Upper lobe of right lung (tissue), 1 donor: ENCODE data around the gene EFEMP1. TPM values are rescaled to one million over a fixed set of nuclear protein-coding genes. Genes with fewer than 3 reads are reported as not detected.

ENCODE experiments used
- ATAC-seq: fragments of 200-7000 bp; cut with Tn5 transposase; one replicate; pipeline ENCODE4 v1.9.1; 2020; ENCODE audit warnings: mild to moderate bottlenecking, moderate library complexity
- DNase-seq: peaks from one replicate; pipeline ENCODE4 v3.0.0-alpha.2; 2020
- H3K27ac ChIP-seq: fragments of 200-600 bp; one replicate; pipeline ENCODE4 v1.8.0; 2022
- H3K27me3 ChIP-seq: fragments of 200-600 bp; one replicate; pipeline ENCODE4 v1.8.0; 2022; ENCODE audit warnings: mild to moderate bottlenecking
- H3K36me3 ChIP-seq: fragments of 200-600 bp; one replicate; pipeline ENCODE4 v1.8.0; 2022
- H3K4me1 ChIP-seq: fragments of 200-600 bp; one replicate; pipeline ENCODE4 v1.8.0; 2022
- H3K4me3 ChIP-seq: fragments of 200-600 bp; one replicate; pipeline ENCODE4 v1.8.0; 2022; ENCODE audit warnings: mild to moderate bottlenecking
- H3K9me3 ChIP-seq: fragments of 200-600 bp; one replicate; pipeline ENCODE4 v1.8.0; 2022
- CTCF ChIP-seq: fragments of 200-600 bp; IDR thresholded peaks from one replicate; pipeline ENCODE4 v1.8.0; 2022; ENCODE audit warnings: antibody characterized with exemption
- intact Hi-C: fragments of 100-400 bp; cut with DNase I; formaldehyde crosslinking; loops from one replicate; pipeline ENCODE4 v1.11.0; 2022
- total RNA-seq: library from RNA; stranded (reverse); fragmentation: NEBNext Ultra II Directional; extraction: Animal tissue kit (Norgen Biotek cat#: 25700); gene quantifications from one replicate; pipeline ENCODE4 v1.2.1, GENCODE V29; 2021
- donor health status: DM: no; HTN: yes; CAD: no; lungs with severe emphysema.

EFEMP1 gene
- total RNA-seq, 1 donor from 2014 or later: 301 TPM

- DNase-seq (no peak), ATAC-seq (no peak)
- Histone ChIP-seq H3K9me3 (no peaks in the 10 kb centered on the region), H3K36me3 (peaks cover 28% of the 10 kb centered on the region), H3K4me3 (no peak overlapping the region), H3K27me3 (no peaks in the 10 kb centered on the region), H3K27ac (no peak overlapping the region), H3K4me1 (no peaks in the 10 kb centered on the region)
- TF ChIP-seq CTCF: no peak
- intact Hi-C loops: no loop called here
Observed at GRCh38 chr2:55869637-55870325, 53.8 kb downstream of the EFEMP1 start.

GRCh38 chr2:55865096-55865835 lies 58.3 kb downstream of the EFEMP1 start:
- Histone ChIP-seq H3K4me1 (peaks cover 15% of the 10 kb centered on the region), H3K4me3 (no peak overlapping the region), H3K36me3 (peaks cover 3% of the 10 kb centered on the region), H3K27me3 (no peaks in the 10 kb centered on the region), H3K27ac (peak overlapping the region; percentile 5), H3K9me3 (no peaks in the 10 kb centered on the region)
- TF ChIP-seq CTCF: no peak
- ATAC-seq (no peak), DNase-seq (no peak)
- intact Hi-C loops: no loop called here

DNA sequence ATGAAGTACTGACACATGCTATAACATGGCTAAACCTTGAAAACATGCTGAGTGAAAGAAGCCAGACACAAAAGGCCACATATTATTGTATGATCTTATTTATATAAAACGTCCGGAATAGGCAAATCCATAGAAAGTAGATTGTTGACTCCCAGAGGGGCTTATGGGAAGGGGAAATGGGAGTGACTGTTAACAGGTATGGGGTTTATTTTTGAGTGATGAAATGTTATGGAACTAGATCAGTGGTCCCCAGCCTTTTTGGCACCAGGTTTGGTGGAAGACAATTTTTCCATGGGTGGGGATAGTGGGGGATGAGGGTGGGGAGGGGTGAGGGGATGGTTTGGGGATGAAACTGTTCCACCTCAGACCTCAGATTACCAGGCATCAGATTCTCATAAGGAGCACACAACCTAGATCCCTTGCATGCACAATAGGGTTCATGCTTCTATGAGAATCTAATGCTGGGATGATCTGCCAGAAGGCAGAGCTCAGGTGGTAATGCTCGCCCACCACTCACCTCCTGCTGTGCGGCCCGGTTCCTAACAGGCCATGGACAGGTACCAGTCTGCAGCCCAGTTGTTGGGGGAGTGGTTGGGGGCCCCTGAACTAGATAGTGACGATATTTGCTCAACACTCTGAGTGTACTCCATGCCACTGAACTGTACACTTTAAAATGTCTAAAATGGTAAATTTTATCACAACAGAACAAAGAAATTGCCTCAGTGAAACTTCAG lies 59.1 kb downstream of the EFEMP1 start:
- Histone ChIP-seq H3K4me3 (no peak overlapping the region), H3K9me3 (no peaks in the 10 kb centered on the region), H3K27me3 (no peaks in the 10 kb centered on the region), H3K27ac (no peak overlapping the region), H3K36me3 (no peaks in the 10 kb centered on the region), H3K4me1 (peaks cover 15% of the 10 kb centered on the region)
- ATAC-seq: no peak
- DNase-seq: no peak
- TF ChIP-seq CTCF: no peak
- intact Hi-C loops: no loop called here

GRCh38 chr2:55862673-55863390 lies 60.8 kb downstream of the EFEMP1 start:
- no peak overlapping the region for H3K4me3 ChIP-seq
- intact Hi-C loops: no loop called here
- peaks cover 15% of the 10 kb centered on the region for H3K4me1 ChIP-seq
- peak overlapping the region; percentile 73 for H3K27ac ChIP-seq
- no peaks in the 10 kb centered on the region for H3K27me3 ChIP-seq
- no peaks in the 10 kb centered on the region for H3K36me3 ChIP-seq
- no peak for TF ChIP-seq CTCF
- DNase-seq: no peak
- ATAC-seq: peak; percentile 92
- H3K9me3 ChIP-seq: no peaks in the 10 kb centered on the region

DNA sequence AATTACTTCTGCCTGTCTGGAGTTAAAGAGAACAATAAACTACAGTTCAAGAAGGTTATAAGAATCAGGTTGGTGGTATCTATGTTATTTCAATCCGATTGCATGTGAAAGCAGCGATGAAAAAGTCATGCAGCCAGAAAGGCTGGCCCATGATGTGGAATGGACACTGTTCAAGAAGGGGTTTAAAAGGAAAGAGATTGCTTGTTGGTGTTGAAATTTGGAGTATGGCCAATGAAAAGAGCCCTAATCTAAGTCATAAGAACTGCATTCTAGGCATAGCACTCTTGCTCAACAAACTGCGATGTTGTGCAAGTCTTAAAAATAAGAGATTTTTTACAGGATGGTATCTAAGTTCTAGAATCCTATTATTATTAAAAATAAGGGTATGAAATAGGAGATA lies 61.3 kb downstream of the EFEMP1 start:
- Histone ChIP-seq H3K27ac (peak overlapping the region; percentile 73), H3K36me3 (no peaks in the 10 kb centered on the region), H3K27me3 (no peaks in the 10 kb centered on the region), H3K4me3 (no peak overlapping the region), H3K9me3 (no peaks in the 10 kb centered on the region), H3K4me1 (peaks cover 15% of the 10 kb centered on the region)
- no peak for TF ChIP-seq CTCF
- DNase-seq (no peak), ATAC-seq (peak; percentile 84)
- intact Hi-C loops: no loop called here
